HG03457 (cell line): ENCODE results near the gene OR5M10.
"Not testable (repeated sequence)": the region's sequence is repeated elsewhere in the genome, so short reads cannot be mapped to it uniquely, and the experiment has no call there.

Source experiments
- ATAC-seq: cut with Tn5 transposase; IDR thresholded peaks from one replicate; pipeline ENCODE4 v1.9.1; 2021; ENCODE audit warnings: moderate number of reproducible peaks; ENCODE audit not compliant: unreplicated experiment

The OR5M10 gene

DNA sequence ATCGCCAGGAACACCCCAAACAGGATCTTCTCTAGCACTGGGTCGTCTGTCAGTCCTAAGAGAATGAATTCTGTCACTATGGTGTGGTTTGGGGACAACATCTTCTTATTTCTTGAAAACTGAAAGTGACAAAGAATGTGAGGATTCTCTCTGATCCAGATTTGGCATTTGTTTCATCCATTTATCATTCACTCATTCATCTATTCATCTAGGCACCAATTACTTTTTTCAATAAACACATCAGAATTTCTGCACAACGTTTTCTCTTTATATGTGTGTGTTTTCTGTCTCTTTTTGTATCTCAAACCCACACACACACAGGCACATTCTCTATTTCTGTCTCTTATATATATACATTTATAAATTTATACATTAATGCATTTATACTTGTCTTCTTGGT is at the start of gene OR5M10:
TSS of gene OR5M10 (minus strand) at position 101 of the 400 bp plus-strand sequence. CDS start at position 101, 0 bp downstream.
- no peak for ATAC-seq

DNA sequence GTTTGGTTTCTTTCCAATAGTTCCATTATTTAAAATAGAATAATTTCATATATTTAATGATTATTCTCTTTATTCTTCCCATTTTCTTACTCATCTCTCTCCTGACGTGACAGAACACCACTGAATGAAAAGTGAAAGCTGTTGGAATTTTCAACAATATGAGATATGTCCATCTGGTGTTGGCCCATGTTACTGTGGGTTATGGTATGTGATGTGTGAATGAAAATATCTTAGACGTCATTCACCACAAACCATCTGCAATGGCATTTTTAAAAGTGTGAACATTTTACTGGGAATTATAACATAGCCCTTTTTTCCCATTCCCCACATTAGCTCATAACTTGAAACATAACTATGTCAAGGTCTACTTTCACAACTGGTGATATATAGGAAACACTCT is 48.4 kb upstream of the OR5M10 start:
- no peak for ATAC-seq

DNA sequence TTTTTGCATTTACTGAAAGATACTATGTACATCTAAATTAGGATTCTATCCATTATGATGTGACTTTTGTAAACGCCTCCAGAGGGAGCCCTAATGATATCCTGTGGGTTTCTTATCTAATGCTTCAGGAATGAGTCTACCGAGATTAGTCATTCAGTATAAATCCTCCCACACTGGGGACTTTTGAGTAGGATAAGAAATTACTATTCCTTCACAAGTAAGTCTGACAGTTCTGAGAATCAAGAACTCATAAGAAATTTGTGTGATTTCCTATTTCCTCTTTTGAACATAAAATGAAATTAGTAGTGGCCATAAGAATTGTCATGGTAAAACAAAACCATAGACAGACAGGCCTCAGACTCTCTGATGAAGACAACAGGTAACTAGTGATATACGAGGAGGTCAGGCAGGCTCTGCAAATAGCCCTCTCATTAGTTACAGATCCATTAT is 47.2 kb upstream of the OR5M10 start:
- ATAC-seq, result no peak

DNA sequence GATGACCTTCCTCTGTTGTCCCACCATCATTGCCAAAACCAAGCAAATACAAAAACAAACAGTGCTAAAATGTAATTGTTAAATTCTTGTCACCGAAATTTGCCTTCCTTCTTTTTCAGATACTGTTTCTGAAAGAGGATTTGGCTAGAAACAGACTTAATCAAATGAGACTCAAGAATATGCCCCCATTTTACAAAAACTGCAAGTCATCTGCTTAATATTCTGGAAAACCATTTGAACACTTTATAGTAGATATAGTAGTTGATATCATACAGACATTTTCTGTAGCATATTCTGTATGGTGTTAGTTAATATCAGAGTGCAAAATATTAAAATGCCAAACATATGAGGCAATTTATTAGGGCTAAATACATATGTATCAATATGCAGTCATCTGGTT is 33.7 kb upstream of the OR5M10 start:
- no peak for ATAC-seq

DNA sequence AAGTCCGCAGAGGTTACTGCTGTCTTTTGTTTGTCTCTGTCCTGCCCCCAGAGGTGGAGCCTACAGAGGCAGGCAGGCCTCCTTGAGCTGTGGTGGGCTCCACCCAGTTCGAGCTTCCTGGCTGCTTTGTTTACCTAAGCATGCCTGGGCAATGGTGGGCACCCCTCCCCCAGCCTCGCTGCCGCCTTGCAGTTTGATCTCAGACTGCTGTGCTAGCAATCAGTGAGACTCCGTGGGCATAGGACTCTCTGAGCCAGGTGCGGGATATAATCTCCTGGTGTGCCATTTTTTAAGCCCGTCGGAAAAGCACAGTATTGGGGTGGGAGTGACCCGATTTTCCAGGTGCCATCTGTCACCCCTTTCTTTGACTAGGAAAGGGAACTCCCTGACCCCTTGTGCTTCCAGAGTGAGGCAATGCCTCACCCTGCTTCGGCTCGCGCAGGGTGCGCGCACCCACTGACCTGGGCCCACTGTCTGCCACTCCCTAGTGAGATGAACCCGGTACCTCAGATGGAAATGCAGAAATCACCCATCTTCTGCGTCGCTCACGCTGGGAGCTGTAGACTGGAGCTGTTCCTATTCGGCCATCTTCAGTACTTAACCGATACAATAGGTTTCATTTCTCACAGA is 14.7 kb upstream of the OR5M10 start:
- not testable (repeated sequence) for ATAC-seq

DNA sequence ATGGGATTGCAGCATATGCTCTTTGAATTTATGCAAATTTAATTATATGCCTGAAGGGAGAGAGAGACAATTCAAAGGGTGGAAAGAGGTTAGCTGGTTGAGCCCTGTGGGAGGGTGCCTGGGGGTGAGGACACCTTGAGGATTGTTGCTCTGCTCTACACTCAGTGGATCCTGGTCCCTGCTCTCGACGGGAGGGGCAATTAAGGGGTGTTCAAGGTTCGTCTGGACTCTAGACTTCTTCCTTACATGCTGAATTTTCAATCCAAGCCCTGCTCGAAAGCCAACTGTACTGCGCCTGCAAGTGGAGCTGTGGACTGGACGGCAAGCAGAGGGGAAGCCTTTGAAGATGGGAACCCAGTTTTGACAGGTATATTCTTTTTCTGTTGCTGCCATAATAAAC is 18.9 kb downstream of the OR5M10 start:
- ATAC-seq, result no peak

DNA sequence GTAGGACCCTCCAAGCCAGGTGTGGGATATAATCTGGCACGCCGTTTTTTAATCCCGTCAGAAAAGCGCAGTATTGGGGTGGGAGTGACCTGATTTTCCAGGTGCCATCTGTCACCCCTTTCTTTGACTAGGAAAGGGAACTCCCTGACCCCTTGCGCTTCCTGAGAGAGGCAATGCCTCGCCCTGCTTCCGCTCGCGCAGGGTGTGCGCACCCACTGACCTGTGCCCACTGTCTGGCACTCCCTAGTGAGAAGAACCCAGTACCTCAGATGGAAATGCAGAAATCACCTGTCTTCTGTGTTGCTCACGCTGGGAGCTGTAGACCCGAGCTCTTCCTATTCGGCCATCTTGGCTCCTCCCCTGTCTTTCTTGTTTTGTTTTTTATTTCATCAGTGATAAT is 22.8 kb downstream of the OR5M10 start:
- ATAC-seq, result not testable (repeated sequence)

DNA sequence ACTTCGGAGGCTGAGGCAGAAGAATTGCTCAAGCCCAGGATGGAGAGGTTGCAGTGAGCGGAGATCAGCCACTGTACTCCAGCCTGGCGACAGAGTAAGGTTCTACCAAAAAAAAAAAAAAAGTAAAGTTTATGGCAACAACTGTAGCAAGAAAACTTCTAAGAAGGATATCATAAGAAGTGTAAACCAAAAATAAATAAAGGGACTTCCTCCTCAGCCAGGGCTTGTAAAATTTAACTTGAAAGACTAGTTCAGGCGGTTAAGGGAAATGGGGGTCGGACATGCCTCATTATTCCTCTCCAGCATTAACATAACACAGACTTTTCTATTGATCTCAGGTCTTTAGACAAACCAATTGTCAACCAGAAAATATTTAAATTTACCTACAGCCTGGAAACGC is 32.0 kb downstream of the OR5M10 start:
- no peak for ATAC-seq

DNA sequence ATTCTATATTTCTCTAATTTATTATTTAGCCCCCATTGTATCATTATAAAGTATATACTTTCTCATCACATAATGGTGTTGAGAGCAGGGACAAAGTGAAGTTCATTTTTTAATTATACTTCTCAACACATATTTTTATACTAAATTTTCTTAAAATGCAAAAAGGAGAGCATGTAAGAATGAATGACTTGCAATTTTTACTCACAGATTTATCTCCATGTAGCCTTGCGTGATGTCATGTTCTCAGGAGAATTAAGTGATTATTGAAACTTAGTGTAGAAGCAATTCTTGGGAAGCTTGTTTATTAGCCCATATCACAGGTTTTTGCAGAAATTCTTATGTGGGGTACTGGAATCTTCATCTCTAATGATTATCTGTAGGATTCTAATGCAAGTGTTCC is 33.8 kb downstream of the OR5M10 start:
- no peak for ATAC-seq

DNA sequence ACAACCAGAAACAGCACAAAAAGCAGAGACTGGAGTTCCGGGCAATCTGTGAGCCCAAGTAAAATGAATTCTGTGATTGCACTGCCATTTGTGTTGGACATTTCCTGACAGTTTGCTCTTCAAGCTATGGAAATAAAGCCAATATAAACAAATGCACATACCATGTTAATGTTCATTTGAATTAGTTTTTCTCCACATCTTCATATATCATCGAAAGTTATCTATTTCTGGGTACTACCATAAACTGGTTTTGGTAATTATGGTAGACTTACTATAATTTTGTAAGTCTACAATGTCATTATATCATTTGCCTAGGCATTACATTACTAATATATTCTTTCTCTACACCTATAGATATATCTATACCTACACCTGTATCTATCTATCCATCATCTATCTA is 34.4 kb downstream of the OR5M10 start, which contains the start of gene OR5M11:
TSS of gene OR5M11 (minus strand) at position 101 of the 400 bp plus-strand sequence. CDS start at position 101, 0 bp downstream.
- ATAC-seq, result no peak

DNA sequence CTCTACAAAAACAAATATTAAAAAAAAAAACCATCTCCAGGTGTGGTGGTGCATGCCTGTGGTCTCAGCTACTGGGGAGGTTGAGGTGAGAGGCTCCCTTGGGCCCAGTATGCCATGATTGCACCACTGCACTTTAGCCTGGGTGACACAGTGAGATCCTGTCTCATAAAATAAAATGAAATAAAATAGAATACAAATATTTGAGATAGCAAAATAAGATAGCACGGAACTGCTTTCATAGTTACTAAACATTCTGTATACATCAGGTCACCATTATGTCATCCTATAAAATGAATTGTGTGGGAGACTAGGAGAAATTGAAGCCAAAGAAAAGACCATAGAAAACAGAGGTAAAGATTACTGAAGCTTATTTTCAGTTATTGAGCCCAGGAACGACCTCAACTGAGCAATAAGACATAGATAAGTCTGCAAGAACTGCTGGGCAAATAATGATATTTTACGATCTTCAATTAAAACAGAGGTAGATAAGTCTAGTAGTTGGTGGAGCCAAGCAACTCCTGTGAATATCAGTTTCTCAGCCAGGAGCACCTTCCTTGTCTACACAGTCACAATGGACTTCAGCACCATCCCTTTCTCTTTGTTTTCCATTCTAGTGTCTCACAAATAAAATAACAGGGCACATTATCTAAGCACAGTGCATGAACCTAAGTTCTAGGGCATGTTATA is 44.3 kb downstream of the OR5M10 start:
- no peak for ATAC-seq

DNA sequence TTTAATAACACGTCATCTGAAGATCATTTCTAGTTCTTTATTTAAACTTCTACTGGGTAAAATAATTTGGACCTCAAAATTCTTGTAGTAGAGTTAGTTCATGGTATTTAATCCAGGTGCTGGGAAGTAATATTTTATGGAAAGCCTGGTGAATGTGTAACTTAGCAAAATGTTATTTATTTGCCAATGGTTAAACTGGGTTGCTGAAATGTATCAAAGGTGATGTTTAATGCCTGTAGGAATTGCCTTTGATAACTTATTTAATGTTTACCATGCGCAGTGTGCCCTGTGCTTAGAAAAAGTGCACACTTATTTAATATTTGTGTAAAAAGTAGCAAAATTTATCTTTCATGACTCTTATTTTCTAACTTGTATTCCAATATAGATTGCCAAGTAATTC is 45.7 kb downstream of the OR5M10 start:
- ATAC-seq, result no peak
